HepG2 (cell line): Measurements from ENCODE around the gene GTF2H1. TPM values are rescaled to one million over a fixed set of nuclear protein-coding genes. Genes with fewer than 3 reads are reported as not detected.

Source experiments
- ATAC-seq: fragments of 200-7000 bp; cut with Tn5 transposase; 3 replicates; pipeline ENCODE4 v1.9.1; 2020; ENCODE audit warnings: mild to moderate bottlenecking, moderate library complexity
- BruUV-seq: library from RNA; stranded (reverse); fragments of 400-500 nt; replicated peaks from 2 replicates; lab custom pipeline; 2021; lab: Mats Ljungman, UMichigan
- CTCF ChIA-PET: fragments of 300-600 bp; formaldehyde crosslinking; extraction: SDS; loops from one replicate; lab custom pipeline; 2021; ENCODE audit warnings: low total read pairs, inconsistent platforms, low intra/inter-chr PET ratio; lab: Yijun Ruan, JAX
- POLR2A ChIA-PET: fragments of 350-600 bp; sonication (Branson Sonifier 250); formaldehyde crosslinking; loops from one replicate; lab custom pipeline; 2020; ENCODE audit warnings: antibody characterized with exemption, inconsistent platforms; lab: Yijun Ruan, JAX
- DNase-seq: peaks from one replicate; pipeline ENCODE4 v3.0.0-alpha.2; 2015; ENCODE audit warnings: low spot score
- FAIRE-seq: peaks from 3 replicates; lab custom pipeline; 2011; peaks lifted over from hg19 to GRCh38; lab: Jason Lieb, UNC
- H2AFZ ChIP-seq: one replicate; pipeline ENCODE4 v1.6.1; 2011; ENCODE audit warnings: low read length, inconsistent platforms
- H3K27ac ChIP-seq: fragments of 300-600 bp; 3 replicates; pipeline ENCODE4 v1.8.0; 2011; ENCODE audit warnings: mixed run types, mild to moderate bottlenecking, mixed read lengths, low read length, inconsistent platforms; ENCODE audit not compliant: insufficient read depth; ENCODE audit errors: extremely low read length
- H3K27me3 ChIP-seq, 2 experiments: fragments of 200-600 bp in 1 of 2; 2 replicates in 1 of 2; 3 replicates in 1 of 2; pipeline versions ENCODE4 v1.6.0 to v1.8.0; 2011; ENCODE audit warnings: low read length in 2 of 2, mild to moderate bottlenecking in 2 of 2, moderate library complexity in 2 of 2, inconsistent platforms in 1 of 2; ENCODE audit not compliant: insufficient read depth in 2 of 2, control insufficient read depth in 1 of 2
- H3K36me3 ChIP-seq, 2 experiments: fragments of 200-600 bp in 1 of 2; replicated peaks in 1 of 2; 2 replicates in 1 of 2; 3 replicates in 1 of 2; pipeline versions ENCODE4 v1.5.1 to v1.8.0; 2011; ENCODE audit warnings: low read length in 2 of 2, inconsistent platforms in 1 of 2; ENCODE audit not compliant: insufficient read depth in 2 of 2, control insufficient read depth in 1 of 2
- H3K4me1 ChIP-seq: 2 replicates; pipeline ENCODE4 v1.5.1; 2012; ENCODE audit warnings: low read length, inconsistent platforms; ENCODE audit not compliant: insufficient read depth
- H3K4me2 ChIP-seq: 2 replicates; pipeline ENCODE4 v1.6.0; 2011; ENCODE audit warnings: low read depth, low read length, inconsistent platforms
- H3K4me3 ChIP-seq, 3 experiments: fragments of 200-600 bp in 1 of 3; sonication (generic), shearing (Covaris generic) in 1 of 3; replicated peaks in 1 of 3; 2 replicates each; pipeline ENCODE4 v1.5.1; 2011 to 2016; ENCODE audit warnings: low read length in 3 of 3, inconsistent platforms in 2 of 3, low read depth in 2 of 3, mild to moderate bottlenecking in 2 of 3, control low read depth in 1 of 3, mixed read lengths in 1 of 3; ENCODE audit not compliant: insufficient read depth in 1 of 3
- H3K79me2 ChIP-seq: one replicate; pipeline ENCODE4 v1.6.1; 2011; ENCODE audit warnings: low read length, inconsistent platforms; ENCODE audit not compliant: insufficient read depth
- H3K9ac ChIP-seq: 2 replicates; pipeline ENCODE4 v1.6.0; 2011; ENCODE audit warnings: mild to moderate bottlenecking, low read depth, low read length, inconsistent platforms; ENCODE audit not compliant: insufficient read depth
- H3K9me3 ChIP-seq: 2 replicates; pipeline ENCODE4 v1.5.1; 2012; ENCODE audit warnings: mild to moderate bottlenecking, low read length
- H4K20me1 ChIP-seq: 2 replicates; pipeline ENCODE4 v1.6.0; 2011; ENCODE audit warnings: inconsistent platforms, mild to moderate bottlenecking, low read length, moderate library complexity; ENCODE audit not compliant: insufficient read depth
- ARNT2 ChIP-seq: sonication (generic); formaldehyde crosslinking; IDR thresholded peaks from 2 replicates; pipeline ENCODE4 v1.8.0; 2022; ENCODE audit warnings: mild to moderate bottlenecking, low read depth, missing genetic modification reagents, moderate library complexity
- ETV5 ChIP-seq: IDR thresholded peaks from 2 replicates; pipeline ENCODE4 v1.6.1; 2018; ENCODE audit warnings: missing biosample characterization, missing genetic modification reagents, inconsistent platforms, borderline replicate concordance
- KDM5B ChIP-seq: sonication (generic); formaldehyde crosslinking; IDR thresholded peaks from 2 replicates; pipeline ENCODE4 v1.4.0; 2020; ENCODE audit warnings: missing genetic modification reagents, mild to moderate bottlenecking, borderline replicate concordance
- NFE2L1 ChIP-seq: sonication (generic); formaldehyde crosslinking; IDR thresholded peaks from 2 replicates; pipeline ENCODE4 v1.4.0; 2020; ENCODE audit warnings: missing genetic modification reagents, mild to moderate bottlenecking, borderline replicate concordance
- PHF5A ChIP-seq: IDR thresholded peaks from one replicate; pipeline ENCODE4 v1.6.1; 2018; ENCODE audit warnings: low read depth, missing genetic modification reagents; ENCODE audit not compliant: unreplicated experiment
- PLRG1 ChIP-seq: fragments of 450-650 bp; conservative IDR thresholded peaks from 2 replicates; pipeline ENCODE4 v1.6.1; 2016
- RBAK ChIP-seq: sonication (generic); formaldehyde crosslinking; IDR thresholded peaks from 2 replicates; pipeline ENCODE4 v1.5.1; 2020; ENCODE audit warnings: mild to moderate bottlenecking, missing genetic modification reagents
- SIX4 ChIP-seq: sonication (generic); formaldehyde crosslinking; IDR thresholded peaks from 2 replicates; pipeline ENCODE4 v1.4.0; 2020; ENCODE audit warnings: missing genetic modification reagents
- SNAI1 ChIP-seq: sonication (generic); formaldehyde crosslinking; IDR thresholded peaks from 2 replicates; pipeline ENCODE4 v1.5.0; 2020; ENCODE audit warnings: mild to moderate bottlenecking, missing genetic modification reagents, borderline replicate concordance
- SNRNP70 ChIP-seq: fragments of 200-400 bp; formaldehyde crosslinking; IDR thresholded peaks from 2 replicates; pipeline ENCODE4 v1.6.1; 2017; ENCODE audit warnings: mild to moderate bottlenecking, low read depth, low read length, moderate library complexity
- SRSF9 ChIP-seq: fragments of 200-400 bp; formaldehyde crosslinking; IDR thresholded peaks from 2 replicates; pipeline ENCODE4 v1.6.1; 2018; ENCODE audit warnings: borderline replicate concordance, mild to moderate bottlenecking, low read depth, low read length; ENCODE audit not compliant: insufficient read depth, poor library complexity, severe bottlenecking
- ZNF234 ChIP-seq: sonication (generic); formaldehyde crosslinking; conservative IDR thresholded peaks from 2 replicates; pipeline ENCODE4 v1.5.1; 2020; ENCODE audit warnings: mild to moderate bottlenecking, missing genetic modification reagents
- ZNF550 ChIP-seq: sonication (generic); formaldehyde crosslinking; IDR thresholded peaks from 2 replicates; pipeline ENCODE4 v1.4.0; 2020; ENCODE audit warnings: mild to moderate bottlenecking, missing genetic modification reagents, borderline replicate concordance
- ZNF724P ChIP-seq: sonication (generic); formaldehyde crosslinking; IDR thresholded peaks from 2 replicates; pipeline ENCODE4 v1.8.0; 2022; ENCODE audit warnings: missing genetic modification reagents, borderline replicate concordance
- ZNF816 ChIP-seq: sonication (generic); formaldehyde crosslinking; IDR thresholded peaks from 2 replicates; pipeline ENCODE4 v1.8.0; 2022; ENCODE audit warnings: missing genetic modification reagents, mild to moderate bottlenecking, borderline replicate concordance
- WGBS: methylation state at CpG from one replicate; pipeline ENCODE4 v1.1.6; 2017; ENCODE audit warnings: low lambda C conversion rate; 5-methylcytosine and 5-hydroxymethylcytosine counted together
- in situ Hi-C: cut with HindIII; loops from 2 replicates; pipeline ENCODE4 v1.10.0; 2017; ENCODE audit warnings: low pct_unique_long_range_greater_than_20kb; ENCODE audit not compliant: extremely low pct_ligation_motif_present
- intact Hi-C: fragments of 100-400 bp; cut with micrococcal nuclease; formaldehyde crosslinking; loops from one replicate; pipeline ENCODE4 v1.10.0; 2022; ENCODE audit not compliant: unreplicated experiment
- polyA plus RNA-seq, 8 experiments: library from polyadenylated mRNA; depleted of rRNA in 3 of 8; stranded (reverse) in 7 of 8; unstranded in 1 of 8; fragments of >200 nt; fragmentation: Illumina TruSeq in 4 of 8; extraction: Trizol in 4 of 8; gene quantifications; 2 replicates each; pipeline versions ENCODE4 v1.2.1 to v1.2.3, GENCODE V29; 2011 to 2016; ENCODE audit warnings: low read depth in 4 of 8, missing spikeins in 1 of 8, mixed read lengths in 1 of 8; ENCODE audit not compliant: insufficient read depth in 1 of 8
- total RNA-seq, 5 experiments: library from RNA; depleted of rRNA; stranded (reverse); fragments of >200 nt; fragmentation: Illumina TruSeq; extraction: Trizol; gene quantifications; 2 replicates each; pipeline ENCODE4 v1.2.3, GENCODE V29; 2016; ENCODE audit warnings: low read depth in 1 of 5
- TF ChIP-seq, protein P1 (sequence below), 2 experiments: sonication (generic) in 1 of 2; formaldehyde crosslinking in 1 of 2; IDR thresholded peaks; 2 replicates each; pipeline versions ENCODE4 v1.4.0 to v1.6.1; 2016 to 2020; ENCODE audit warnings: borderline replicate concordance in 1 of 2, low read depth in 1 of 2, mild to moderate bottlenecking in 1 of 2, missing genetic modification reagents in 1 of 2
- TF ChIP-seq, protein P2 (sequence below): sonication (generic); formaldehyde crosslinking; IDR thresholded peaks from 2 replicates; pipeline ENCODE4 v1.8.0; 2022; ENCODE audit warnings: mild to moderate bottlenecking, missing genetic modification reagents, borderline replicate concordance

GTF2H1 gene
- total and polyA plus RNA-seq, 2 of the 13 experiments (the other 11 are each of a cell fraction or from before 2014, with no cell fraction given): 15.7 to 51.4 TPM

DNA sequence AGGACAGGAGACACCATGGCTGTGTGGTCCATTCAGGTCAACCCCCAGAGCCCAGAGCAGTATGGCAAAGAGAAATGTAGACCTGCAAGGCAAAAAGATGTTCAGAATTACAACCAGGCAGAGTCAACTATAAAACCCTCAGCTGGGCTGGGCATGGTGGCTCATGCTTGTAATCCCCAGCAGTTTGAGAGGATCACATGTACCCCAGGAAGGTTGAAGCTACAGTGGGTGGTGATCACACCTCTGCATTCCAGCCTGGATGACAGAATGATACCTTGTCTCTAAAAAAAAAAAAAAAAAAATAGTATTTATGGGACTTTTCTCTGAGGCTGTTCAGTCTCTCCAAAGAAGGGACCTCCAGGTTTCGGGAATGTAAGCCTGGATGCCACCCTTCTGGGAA lies 53.6 kb downstream of the GTF2H1 start (continued):
- TF ChIP-seq, protein P1, sequence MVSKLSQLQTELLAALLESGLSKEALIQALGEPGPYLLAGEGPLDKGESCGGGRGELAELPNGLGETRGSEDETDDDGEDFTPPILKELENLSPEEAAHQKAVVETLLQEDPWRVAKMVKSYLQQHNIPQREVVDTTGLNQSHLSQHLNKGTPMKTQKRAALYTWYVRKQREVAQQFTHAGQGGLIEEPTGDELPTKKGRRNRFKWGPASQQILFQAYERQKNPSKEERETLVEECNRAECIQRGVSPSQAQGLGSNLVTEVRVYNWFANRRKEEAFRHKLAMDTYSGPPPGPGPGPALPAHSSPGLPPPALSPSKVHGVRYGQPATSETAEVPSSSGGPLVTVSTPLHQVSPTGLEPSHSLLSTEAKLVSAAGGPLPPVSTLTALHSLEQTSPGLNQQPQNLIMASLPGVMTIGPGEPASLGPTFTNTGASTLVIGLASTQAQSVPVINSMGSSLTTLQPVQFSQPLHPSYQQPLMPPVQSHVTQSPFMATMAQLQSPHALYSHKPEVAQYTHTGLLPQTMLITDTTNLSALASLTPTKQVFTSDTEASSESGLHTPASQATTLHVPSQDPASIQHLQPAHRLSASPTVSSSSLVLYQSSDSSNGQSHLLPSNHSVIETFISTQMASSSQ (IDR thresholded peaks at IDR 0.05; ENCODE audit: low read depth): no peak
- TF ChIP-seq, protein P1 (CRISPR knock-in tag; IDR thresholded peaks at IDR 0.05; ENCODE audit: borderline replicate concordance): no peak
- no peak for TF ChIP-seq ZNF234 (CRISPR knock-in tag)
- no peak for TF ChIP-seq PLRG1
- TF ChIP-seq ARNT2 (CRISPR knock-in tag): no peak
- no peak for TF ChIP-seq RBAK (CRISPR knock-in tag)
- no peak for TF ChIP-seq SIX4 (CRISPR knock-in tag)
- no peak for TF ChIP-seq ETV5 (CRISPR knock-in tag)
- TF ChIP-seq, all 625 proteins: peak for 0

DNA sequence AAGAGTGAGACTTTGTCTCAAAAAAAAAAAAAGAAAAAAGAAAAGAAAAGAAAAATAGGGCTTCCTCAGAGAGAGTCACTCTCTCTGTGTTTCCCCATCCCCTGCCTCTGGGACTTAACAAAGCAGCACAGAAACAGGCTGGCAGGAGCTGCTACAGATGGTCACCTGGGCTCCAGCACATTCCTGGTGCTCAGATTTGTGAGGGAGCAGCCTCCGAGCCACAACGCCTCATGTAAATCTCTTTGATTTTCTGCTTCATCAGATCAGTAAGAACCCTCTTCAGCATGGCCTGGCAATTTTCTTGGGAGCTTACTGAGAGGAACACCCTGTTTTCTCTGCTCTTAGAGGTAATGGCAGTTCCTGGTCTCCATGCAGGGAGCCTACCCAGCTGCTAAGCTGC lies 56.8 kb downstream of the GTF2H1 start:
- H3K79me2 ChIP-seq: no peaks in the 10 kb centered on the region
- intact Hi-C loops (no loop called here), in situ Hi-C loops (no loop called here)
- no peaks in the 10 kb centered on the region for H3K9me3 ChIP-seq
- ChIA-PET POLR2A (no interaction called here), CTCF (no interaction called here)
- no peaks in the 10 kb centered on the region for H3K36me3 ChIP-seq
- ATAC-seq (no peak), FAIRE-seq (no peak), DNase-seq (no peak)
- H3K27me3 ChIP-seq: no peaks in the 10 kb centered on the region
- no peak overlapping the region for H3K27ac ChIP-seq
- TF ChIP-seq SNAI1 (CRISPR knock-in tag) (no peak), ZNF550 (CRISPR knock-in tag) (no peak), PHF5A (CRISPR knock-in tag) (no peak), SNRNP70 (no peak), KDM5B (CRISPR knock-in tag) (no peak), ZNF816 (CRISPR knock-in tag) (no peak), ZNF724P (CRISPR knock-in tag) (no peak), NFE2L1 (no peak), SRSF9 (no peak)
- TF ChIP-seq, protein P2, sequence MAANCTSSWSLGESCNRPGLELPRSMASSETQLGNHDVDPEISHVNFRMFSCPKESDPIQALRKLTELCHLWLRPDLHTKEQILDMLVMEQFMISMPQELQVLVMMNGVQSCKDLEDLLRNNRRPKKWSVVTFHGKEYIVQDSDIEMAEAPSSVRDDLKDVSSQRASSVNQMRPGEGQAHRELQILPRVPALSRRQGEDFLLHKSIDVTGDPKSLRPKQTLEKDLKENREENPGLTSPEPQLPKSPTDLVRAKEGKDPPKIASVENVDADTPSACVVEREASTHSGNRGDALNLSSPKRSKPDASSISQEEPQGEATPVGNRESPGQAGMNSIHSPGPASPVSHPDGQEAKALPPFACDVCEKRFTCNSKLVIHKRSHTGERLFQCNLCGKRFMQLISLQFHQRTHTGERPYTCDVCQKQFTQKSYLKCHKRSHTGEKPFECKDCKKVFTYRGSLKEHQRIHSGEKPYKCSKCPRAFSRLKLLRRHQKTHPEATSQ: no peak
- H2AFZ ChIP-seq: no peak overlapping the region
- BruUV-seq: no TSS peak
- H3K4me1 ChIP-seq: peaks cover 24% of the 10 kb centered on the region
- H4K20me1 ChIP-seq: no peaks in the 10 kb centered on the region
- 42% methylated on average over 2 of the region's 2 CpGs for WGBS
- H3K4me3 ChIP-seq: no peak overlapping the region
- H3K9ac ChIP-seq: no peak overlapping the region
- H3K4me2 ChIP-seq: no peak overlapping the region
